ENCODE data around the gene BRCA1. TPM values are rescaled to one million over a fixed set of nuclear protein-coding genes. Genes with fewer than 3 reads are reported as not detected.
A peak's percentile ranks its signal among the peaks of the same experiment; 100 is the strongest.

Gene BRCA1
- polyA plus RNA-seq, 2 of the 4 experiments (the other 2 are of a cell fraction), result 41.0 to 71.8 TPM

DNA sequence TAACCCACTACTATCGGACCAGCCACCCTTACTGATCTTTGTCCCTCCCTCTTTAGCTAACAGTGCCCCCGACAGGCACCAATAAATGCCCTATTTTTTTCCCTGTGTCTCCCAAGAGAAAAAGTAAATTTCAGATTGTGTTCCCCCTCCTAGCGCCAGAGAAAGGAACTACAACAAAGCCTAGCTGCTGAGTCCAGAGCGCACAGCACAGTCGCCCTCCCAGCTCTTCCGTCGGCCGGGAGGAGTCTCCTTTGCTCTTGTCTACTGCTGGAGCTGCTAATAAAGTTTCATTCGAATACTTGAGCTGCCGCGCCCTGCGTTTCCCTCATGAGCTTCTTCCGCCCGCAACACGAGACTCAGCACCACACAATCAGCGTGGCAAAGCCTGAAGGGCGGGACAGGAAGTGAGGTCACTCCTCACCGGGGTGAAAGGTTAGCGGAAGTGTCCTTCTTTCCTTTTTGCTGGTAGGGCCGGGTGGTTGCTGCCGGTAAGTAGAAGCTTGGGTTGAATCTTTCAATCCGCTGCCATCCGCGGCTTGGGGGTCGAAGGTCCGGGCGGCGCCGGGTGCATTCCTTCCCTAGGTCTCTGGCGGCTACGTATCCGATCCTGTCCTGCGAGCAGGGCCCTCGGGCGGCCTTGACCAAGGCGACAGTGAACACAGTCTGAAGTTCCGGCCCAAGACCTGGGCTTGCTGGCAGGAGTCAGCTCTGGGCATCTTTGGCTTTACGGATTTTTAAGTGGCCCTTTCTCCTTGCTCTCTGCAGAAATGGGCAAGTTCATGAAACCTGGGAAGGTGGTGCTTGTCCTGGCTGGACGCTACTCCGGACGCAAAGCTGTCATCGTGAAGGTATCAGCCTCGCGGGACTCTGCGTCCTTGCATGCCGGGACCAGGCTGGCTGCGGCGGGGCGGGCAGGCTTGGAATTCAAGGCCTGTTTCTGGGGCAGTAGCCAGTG, 126.9 kb downstream of the BRCA1 start, which contains the start of gene RPL27 (continued):
- TF ChIP-seq, protein P1, sequence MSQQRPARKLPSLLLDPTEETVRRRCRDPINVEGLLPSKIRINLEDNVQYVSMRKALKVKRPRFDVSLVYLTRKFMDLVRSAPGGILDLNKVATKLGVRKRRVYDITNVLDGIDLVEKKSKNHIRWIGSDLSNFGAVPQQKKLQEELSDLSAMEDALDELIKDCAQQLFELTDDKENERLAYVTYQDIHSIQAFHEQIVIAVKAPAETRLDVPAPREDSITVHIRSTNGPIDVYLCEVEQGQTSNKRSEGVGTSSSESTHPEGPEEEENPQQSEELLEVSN (IDR thresholded peaks at IDR 0.05; ENCODE audit: borderline replicate concordance, low read depth), result 0 out of 2 replicates have a peak, but pooled peaks have one; percentile 64
- TF ChIP-seq POLR2A (IDR thresholded peaks at IDR 0.05; ENCODE audit: low read length), result peak; percentile 88
- TF ChIP-seq RFX5 (IDR thresholded peaks at IDR 0.05), result peak; percentile 63; the same call in 1 of the 2 replicates
- TF ChIP-seq HOXB13 (CRISPR knock-in tag; IDR thresholded peaks at IDR 0.05; ENCODE audit: low read depth), result no peak
- peak; percentile 79 to 84 for TF ChIP-seq RAD21 (conservative IDR thresholded peaks at IDR 0.05 in 1 of 2, IDR thresholded peaks at IDR 0.05 in 1 of 2)
- no peak for TF ChIP-seq FOSB (CRISPR knock-in tag; IDR thresholded peaks at IDR 0.05)
- no peak for TF ChIP-seq ZSCAN20 (CRISPR knock-in tag; IDR thresholded peaks at IDR 0.05)
- TF ChIP-seq RNF2 (IDR thresholded peaks at IDR 0.05; ENCODE audit: borderline replicate concordance, low read depth), result no peak
- no peak for TF ChIP-seq HEYL (CRISPR knock-in tag; IDR thresholded peaks at IDR 0.05)
- TF ChIP-seq SMC3 (IDR thresholded peaks at IDR 0.05), result peak; percentile 78
- peak; percentile 39 for TF ChIP-seq MAFK (IDR thresholded peaks at IDR 0.05; ENCODE audit: partially characterized antibody)
- no peak for TF ChIP-seq CHD4 (IDR thresholded peaks at IDR 0.05; ENCODE audit: borderline replicate concordance)
- TF ChIP-seq HDAC2 (IDR thresholded peaks at IDR 0.05), result no peak
- no peak for TF ChIP-seq FOSL2 (IDR thresholded peaks at IDR 0.05)
- peak; percentile 54; the same call in 1 of the 2 replicates for TF ChIP-seq FOSL2 (CRISPR knock-in tag; IDR thresholded peaks at IDR 0.05)
- TF ChIP-seq RARB (CRISPR knock-in tag; IDR thresholded peaks at IDR 0.05), result 0 out of 2 replicates have a peak, but pooled peaks have one; percentile 55
- TF ChIP-seq ESRRA (IDR thresholded peaks at IDR 0.05; ENCODE audit: borderline replicate concordance, low read length), result peak; percentile 53
- peak; percentile 97 for TF ChIP-seq PHF8 (IDR thresholded peaks at IDR 0.05; ENCODE audit: borderline replicate concordance, low read depth)
- no peak for TF ChIP-seq NR3C1 (IDR thresholded peaks at IDR 0.05)
- no peak for TF ChIP-seq ZC3H11A (IDR thresholded peaks at IDR 0.05)
- TF ChIP-seq ZFP36 (IDR thresholded peaks at IDR 0.05; ENCODE audit: borderline replicate concordance, partially characterized antibody), result no peak
- TF ChIP-seq JUN (IDR thresholded peaks at IDR 0.05), result peak; percentile 96 to 99
- TF ChIP-seq, protein P2, sequence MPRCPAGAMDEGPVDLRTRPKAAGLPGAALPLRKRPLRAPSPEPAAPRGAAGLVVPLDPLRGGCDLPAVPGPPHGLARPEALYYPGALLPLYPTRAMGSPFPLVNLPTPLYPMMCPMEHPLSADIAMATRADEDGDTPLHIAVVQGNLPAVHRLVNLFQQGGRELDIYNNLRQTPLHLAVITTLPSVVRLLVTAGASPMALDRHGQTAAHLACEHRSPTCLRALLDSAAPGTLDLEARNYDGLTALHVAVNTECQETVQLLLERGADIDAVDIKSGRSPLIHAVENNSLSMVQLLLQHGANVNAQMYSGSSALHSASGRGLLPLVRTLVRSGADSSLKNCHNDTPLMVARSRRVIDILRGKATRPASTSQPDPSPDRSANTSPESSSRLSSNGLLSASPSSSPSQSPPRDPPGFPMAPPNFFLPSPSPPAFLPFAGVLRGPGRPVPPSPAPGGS (IDR thresholded peaks at IDR 0.05), result peak; percentile 96
- TF ChIP-seq MYC (IDR thresholded peaks at IDR 0.05; ENCODE audit: borderline replicate concordance, low read length), result peak; percentile 99
- TF ChIP-seq, protein P3, sequence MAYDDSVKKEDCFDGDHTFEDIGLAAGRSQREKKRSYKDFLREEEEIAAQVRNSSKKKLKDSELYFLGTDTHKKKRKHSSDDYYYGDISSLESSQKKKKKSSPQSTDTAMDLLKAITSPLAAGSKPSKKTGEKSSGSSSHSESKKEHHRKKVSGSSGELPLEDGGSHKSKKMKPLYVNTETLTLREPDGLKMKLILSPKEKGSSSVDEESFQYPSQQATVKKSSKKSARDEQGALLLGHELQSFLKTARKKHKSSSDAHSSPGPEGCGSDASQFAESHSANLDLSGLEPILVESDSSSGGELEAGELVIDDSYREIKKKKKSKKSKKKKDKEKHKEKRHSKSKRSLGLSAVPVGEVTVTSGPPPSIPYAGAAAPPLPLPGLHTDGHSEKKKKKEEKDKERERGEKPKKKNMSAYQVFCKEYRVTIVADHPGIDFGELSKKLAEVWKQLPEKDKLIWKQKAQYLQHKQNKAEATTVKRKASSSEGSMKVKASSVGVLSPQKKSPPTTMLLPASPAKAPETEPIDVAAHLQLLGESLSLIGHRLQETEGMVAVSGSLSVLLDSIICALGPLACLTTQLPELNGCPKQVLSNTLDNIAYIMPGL (CRISPR knock-in tag; IDR thresholded peaks at IDR 0.05; ENCODE audit: borderline replicate concordance), result peak; percentile 38; the same call in 1 of the 2 replicates
- peak; percentile 83 for TF ChIP-seq BHLHE40 (IDR thresholded peaks at IDR 0.05; ENCODE audit: low read depth, low read length)
- peak; percentile 58 for TF ChIP-seq REST (IDR thresholded peaks at IDR 0.05)
- TF ChIP-seq CEBPB (IDR thresholded peaks at IDR 0.05), result peak in 1 of 2 experiments; percentile 61; a peak in 2 of 4 replicates
- TF ChIP-seq EP300 (IDR thresholded peaks at IDR 0.05), result no peak; a peak in 1 of 5 replicates
- TF ChIP-seq SREBF2 (IDR thresholded peaks at IDR 0.05), result no peak
- TF ChIP-seq FOXS1 (CRISPR knock-in tag; IDR thresholded peaks at IDR 0.05), result no peak
- TF ChIP-seq KDM1A (IDR thresholded peaks at IDR 0.05; ENCODE audit: low read depth), result no peak
- TF ChIP-seq NPAS2 (CRISPR knock-in tag; IDR thresholded peaks at IDR 0.05; ENCODE audit: borderline replicate concordance), result peak; percentile 90
- TF ChIP-seq KDM5A (IDR thresholded peaks at IDR 0.05), result 0 out of 2 replicates have a peak, but pooled peaks have one; percentile 7
- TF ChIP-seq GATA3 (IDR thresholded peaks at IDR 0.05; ENCODE audit: borderline replicate concordance), result peak; percentile 75
- TF ChIP-seq JUNB (IDR thresholded peaks at IDR 0.05), result no peak
- peak; percentile 90; the same call in 1 of the 2 replicates for TF ChIP-seq MAZ (IDR thresholded peaks at IDR 0.05; ENCODE audit: borderline replicate concordance, low read depth, low read length)
